PC-9 (cell line): Measurements from ENCODE around the gene ZBED1. TPM values are rescaled to one million over a fixed set of nuclear protein-coding genes. Genes with fewer than 3 reads are reported as not detected.
"Not testable (repeated sequence)": the region's sequence is repeated elsewhere in the genome, so short reads cannot be mapped to it uniquely, and the experiment has no call there.

Source experiments
- BruUV-seq: library from RNA; stranded (reverse); fragments of 400-500 nt; replicated peaks from 2 replicates; lab custom pipeline; 2021; lab: Mats Ljungman, UMichigan
- CTCF ChIA-PET: fragments of 300-600 bp; sonication (Branson Sonifier 250); formaldehyde crosslinking; loops from one replicate; lab custom pipeline; 2022; ENCODE audit warnings: antibody characterized with exemption; lab: Charles Lee
- POLR2A ChIA-PET: fragments of 300-600 bp; sonication (Branson Sonifier 250); formaldehyde crosslinking; loops from one replicate; lab custom pipeline; 2022; ENCODE audit warnings: antibody characterized with exemption; ENCODE audit not compliant: unreplicated experiment; lab: Charles Lee
- DNase-seq, 2 experiments: peaks; one replicate each; pipeline versions ENCODE4 v3.0.0 to v3.0.0-alpha.2; 2015 to 2022; ENCODE audit warnings: mixed read lengths in 1 of 2
- H2AFZ ChIP-seq: fragments of 200-600 bp; sonication (generic); 2 replicates; pipeline ENCODE4 v1.8.1; 2017; ENCODE audit warnings: antibody characterized with exemption
- H3F3A ChIP-seq: fragments of 200-600 bp; sonication (generic); 2 replicates; pipeline ENCODE4 v1.8.1; 2017; ENCODE audit warnings: antibody characterized with exemption, mild to moderate bottlenecking, low read depth; ENCODE audit not compliant: insufficient read depth
- H3K27ac ChIP-seq: fragments of 200-600 bp; sonication (generic); 2 replicates; pipeline ENCODE4 v1.6.1; 2016; ENCODE audit warnings: mixed run types
- H3K27me3 ChIP-seq: fragments of 200-600 bp; sonication (generic); 2 replicates; pipeline ENCODE4 v1.6.1; 2016; ENCODE audit warnings: low read depth, mixed run types; ENCODE audit not compliant: insufficient read depth
- H3K36me3 ChIP-seq: fragments of 200-600 bp; sonication (generic); 2 replicates; pipeline ENCODE4 v1.6.1; 2016; ENCODE audit warnings: low read depth, mixed run types
- H3K4me1 ChIP-seq: fragments of 200-600 bp; sonication (generic); replicated peaks from 2 replicates; pipeline ENCODE4 v1.6.1; 2016; ENCODE audit warnings: mixed run types; ENCODE audit not compliant: insufficient read depth
- H3K4me2 ChIP-seq: fragments of 200-600 bp; sonication (generic); 2 replicates; pipeline ENCODE4 v1.6.1; 2017; ENCODE audit warnings: mixed run types
- H3K4me3 ChIP-seq: fragments of 200-600 bp; sonication (generic); 2 replicates; pipeline ENCODE4 v1.6.1; 2016; ENCODE audit warnings: mixed run types
- H3K79me2 ChIP-seq: fragments of 200-600 bp; sonication (generic); 2 replicates; pipeline ENCODE4 v1.6.1; 2017; ENCODE audit warnings: low read depth, mixed run types
- H3K9me2 ChIP-seq: fragments of 200-600 bp; sonication (generic); 2 replicates; pipeline ENCODE4 v1.8.1; 2017; ENCODE audit warnings: mild to moderate bottlenecking; ENCODE audit not compliant: insufficient read depth
- H3K9me3 ChIP-seq: fragments of 200-600 bp; sonication (generic); 2 replicates; pipeline ENCODE4 v1.8.1; 2016; ENCODE audit warnings: low read depth; ENCODE audit not compliant: insufficient read depth
- H4K20me1 ChIP-seq: fragments of 200-600 bp; sonication (generic); 2 replicates; pipeline ENCODE4 v1.8.1; 2017; ENCODE audit not compliant: insufficient read depth
- CTCF ChIP-seq: fragments of 200-600 bp; sonication (generic); conservative IDR thresholded peaks from 2 replicates; pipeline ENCODE4 v1.6.1; 2017; ENCODE audit warnings: mixed run types, antibody characterized with exemption, mild to moderate bottlenecking, moderate library complexity
- EZH2 ChIP-seq: fragments of 200-600 bp; sonication (generic); IDR thresholded peaks from 2 replicates; pipeline ENCODE4 v1.8.0; 2017; ENCODE audit warnings: antibody characterized with exemption, low read depth
- intact Hi-C: fragments of 100-400 bp; cut with micrococcal nuclease; formaldehyde crosslinking; loops from one replicate; pipeline ENCODE4 v1.10.0; 2022; ENCODE audit not compliant: unreplicated experiment
- total RNA-seq: library from RNA; stranded (reverse); gene quantifications from 2 replicates; pipeline ENCODE4 v1.2.3, GENCODE V29; 2021

ZBED1 gene
- total RNA-seq, 1 experiment from 2014 or later, result 11.1 TPM

GRCh38 chrX:2457289-2458133 is 43.3 kb downstream of the ZBED1 start:
- Histone ChIP-seq H2AFZ (no peak overlapping the region), H3K27ac (no peak overlapping the region), H3K4me2 (no peak overlapping the region), H3K9me3 (no peaks in the 10 kb centered on the region), H3K4me1 (no peaks in the 10 kb centered on the region), H3K36me3 (no peaks in the 10 kb centered on the region), H3F3A (no peaks in the 10 kb centered on the region), H3K4me3 (no peak overlapping the region), H3K27me3 (no peaks in the 10 kb centered on the region), H3K79me2 (no peaks in the 10 kb centered on the region), H4K20me1 (no peaks in the 10 kb centered on the region), H3K9me2 (no peaks in the 10 kb centered on the region; the same call in 1 of the 2 replicates)
- POLR2A ChIA-PET, result no interaction called here
- no peak for DNase-seq
- TF ChIP-seq CTCF (no peak), EZH2 (no peak)
- intact Hi-C loops, result no loop called here
- CTCF ChIA-PET, result no interaction called here
- no TSS peak for BruUV-seq

GRCh38 chrX:2456091-2456490 is 44.7 kb downstream of the ZBED1 start:
- H2AFZ ChIP-seq, H3K4me1 ChIP-seq, H3K36me3 ChIP-seq, CTCF ChIA-PET, H3K9me2 ChIP-seq, H3K27ac ChIP-seq, H3K9me3 ChIP-seq, H4K20me1 ChIP-seq, intact Hi-C loops, H3F3A ChIP-seq, H3K27me3 ChIP-seq, POLR2A ChIA-PET, BruUV-seq, H3K4me2 ChIP-seq, H3K4me3 ChIP-seq, H3K79me2 ChIP-seq: not testable (repeated sequence)
- DNase-seq, result peak in 1 of 2 experiments; percentile 7

- H3F3A ChIP-seq, DNase-seq, BruUV-seq, H3K27ac ChIP-seq, H2AFZ ChIP-seq, CTCF ChIA-PET, H4K20me1 ChIP-seq, H3K4me2 ChIP-seq, H3K27me3 ChIP-seq, POLR2A ChIA-PET, H3K79me2 ChIP-seq, H3K4me1 ChIP-seq, intact Hi-C loops, H3K36me3 ChIP-seq, H3K9me2 ChIP-seq, H3K4me3 ChIP-seq, H3K9me3 ChIP-seq: not testable (repeated sequence)
Observed at GRCh38 chrX:2454620-2455019, 46.2 kb downstream of the ZBED1 start.

- Histone ChIP-seq H3K9me2 (no peaks in the 10 kb centered on the region; the same call in 1 of the 2 replicates), H3K36me3 (no peaks in the 10 kb centered on the region), H3K4me1 (no peaks in the 10 kb centered on the region), H2AFZ (no peak overlapping the region), H3F3A (no peaks in the 10 kb centered on the region), H3K4me3 (no peak overlapping the region), H3K27me3 (no peaks in the 10 kb centered on the region), H3K4me2 (no peak overlapping the region), H3K27ac (no peak overlapping the region), H3K79me2 (no peaks in the 10 kb centered on the region), H4K20me1 (no peaks in the 10 kb centered on the region), H3K9me3 (no peaks in the 10 kb centered on the region)
- intact Hi-C loops, result no loop called here
- BruUV-seq, result no TSS peak
- no peak for DNase-seq
- TF ChIP-seq CTCF, result no peak
- TF ChIP-seq EZH2, result no peak
- ChIA-PET POLR2A (no interaction called here), CTCF (no interaction called here)
Observed at GRCh38 chrX:2452799-2453198, 48.0 kb downstream of the ZBED1 start.
